ENCODE data around the gene IL16.

IL16 gene

GRCh38 chr15:81297147-81297572, 100.5 kb downstream of the IL16 start:
- DNase-seq: no peak

DNA sequence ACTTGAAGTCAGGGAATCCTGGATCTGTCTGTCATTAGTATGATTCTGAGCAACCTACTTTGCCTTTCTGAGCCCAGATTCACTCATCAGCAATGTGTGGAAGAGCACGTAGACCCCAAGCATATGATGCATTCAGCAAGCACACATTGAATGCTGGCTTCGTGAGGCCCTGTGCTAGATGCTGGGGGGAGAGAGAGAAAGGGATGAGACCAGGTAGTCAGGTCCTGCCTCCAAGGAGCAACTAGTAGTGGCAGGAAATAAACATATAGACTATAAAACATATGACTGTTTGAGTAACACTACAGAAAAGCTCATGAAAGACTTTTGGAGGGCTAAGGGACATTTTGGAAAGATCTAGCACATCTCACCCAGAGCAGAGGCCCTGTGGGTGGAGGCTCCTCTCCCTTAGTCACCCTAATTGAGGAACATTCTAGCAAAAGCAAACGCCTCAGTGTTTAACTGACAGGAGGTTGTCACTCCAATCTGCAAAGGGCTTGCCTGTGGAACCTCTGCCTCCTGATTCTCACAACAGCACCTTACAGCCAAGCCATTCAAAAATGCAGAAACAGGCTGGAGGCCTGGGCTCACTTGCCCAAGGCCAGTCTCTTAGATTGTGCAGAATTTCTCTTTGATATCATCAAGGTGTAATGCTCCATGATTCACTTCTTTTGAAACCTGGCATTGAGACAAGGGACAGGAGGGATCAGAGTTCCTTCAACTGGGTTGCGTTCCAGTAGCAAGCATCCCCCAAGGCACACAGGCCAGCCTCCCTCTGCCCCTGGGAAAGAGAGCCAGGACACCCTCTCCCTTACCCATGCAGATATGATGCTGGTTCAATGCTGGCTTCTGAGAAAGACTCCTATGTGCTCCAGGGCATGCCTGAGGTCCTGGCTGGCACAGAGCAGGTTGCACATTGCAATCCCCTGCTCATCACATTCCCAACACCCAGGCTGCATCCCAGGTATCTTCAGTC, 101.2 kb downstream of the IL16 start:
- DNase-seq: no peak

GRCh38 chr15:81298611-81299010, 101.9 kb downstream of the IL16 start:
- DNase-seq: no peak

- DNase-seq: no peak
These were observed 102.5 kb downstream of the IL16 start for GRCh38 chr15:81299156-81299555.

GRCh38 chr15:81299630-81300273, 103.1 kb downstream of the IL16 start:
- DNase-seq: no peak

DNA sequence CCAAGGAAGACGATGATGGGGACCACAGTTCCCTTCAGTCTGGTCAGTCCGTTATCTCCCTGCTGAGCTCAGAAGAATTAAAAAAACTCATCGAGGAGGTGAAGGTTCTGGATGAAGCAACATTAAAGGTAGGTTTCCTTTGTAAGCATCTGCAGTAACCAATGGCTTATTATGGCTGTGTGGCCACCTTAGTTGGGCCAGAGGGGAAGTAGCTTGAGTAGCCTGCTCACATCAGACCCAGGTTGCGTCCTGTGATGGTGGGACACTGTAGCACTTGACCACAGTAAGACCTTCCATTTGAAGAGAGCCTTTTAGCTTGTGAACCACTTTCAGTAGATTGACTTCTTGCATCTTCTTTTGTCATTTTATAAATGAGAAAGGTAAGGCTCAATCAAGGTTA, 104.7 kb downstream of the IL16 start:
- DNase-seq: no peak

DNA sequence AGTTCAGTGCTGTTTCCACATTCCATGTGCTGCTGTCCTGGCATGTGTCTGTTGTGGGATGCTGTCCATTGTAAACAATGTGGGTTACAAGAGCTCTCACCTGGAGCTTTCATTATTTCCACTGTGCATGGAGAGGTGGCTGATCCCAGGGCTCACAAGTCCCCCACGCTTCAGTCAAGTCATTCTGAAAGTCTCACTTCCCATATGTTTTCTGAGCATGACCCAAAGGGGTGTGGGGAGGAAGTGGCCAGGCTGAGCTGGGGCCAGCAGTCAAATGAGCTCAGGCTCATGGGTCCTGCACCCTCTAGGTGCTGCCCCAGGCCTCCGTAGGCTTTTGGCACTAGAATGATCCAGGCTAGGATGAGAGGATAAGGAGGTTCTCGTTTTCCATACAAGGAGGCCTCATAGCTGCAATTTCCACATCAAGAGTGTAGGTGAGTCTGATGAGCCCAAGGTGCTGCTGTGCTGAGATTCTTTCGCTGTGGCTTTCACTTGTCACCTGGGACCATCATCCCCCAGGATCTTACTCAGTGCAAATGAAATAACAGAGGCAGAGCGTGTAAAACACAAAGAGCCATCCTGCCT, 105.2 kb downstream of the IL16 start:
- DNase-seq: no peak

DNA sequence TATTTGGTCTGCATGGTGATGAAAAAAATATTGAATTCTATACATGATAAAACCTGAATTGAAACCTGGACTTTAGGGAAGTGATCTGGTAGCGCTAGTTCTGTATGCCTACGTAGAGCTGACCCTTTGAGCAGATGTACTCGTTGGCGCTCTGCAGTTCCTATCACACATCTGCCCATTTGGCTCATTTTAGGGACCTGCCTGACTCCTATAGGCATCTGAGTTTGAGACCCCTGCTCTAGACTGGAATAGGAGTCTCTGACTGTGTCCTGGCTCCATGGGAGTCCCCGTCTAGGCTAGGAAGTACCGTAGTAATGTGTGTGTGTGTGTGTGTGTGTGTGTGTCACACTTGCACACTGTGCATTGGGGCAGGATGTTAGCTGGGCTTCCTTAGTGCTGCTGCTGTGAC, 106.0 kb downstream of the IL16 start:
- DNase-seq: no peak

GRCh38 chr15:81303244-81304225, 106.9 kb downstream of the IL16 start:
- DNase-seq: no peak

DNA sequence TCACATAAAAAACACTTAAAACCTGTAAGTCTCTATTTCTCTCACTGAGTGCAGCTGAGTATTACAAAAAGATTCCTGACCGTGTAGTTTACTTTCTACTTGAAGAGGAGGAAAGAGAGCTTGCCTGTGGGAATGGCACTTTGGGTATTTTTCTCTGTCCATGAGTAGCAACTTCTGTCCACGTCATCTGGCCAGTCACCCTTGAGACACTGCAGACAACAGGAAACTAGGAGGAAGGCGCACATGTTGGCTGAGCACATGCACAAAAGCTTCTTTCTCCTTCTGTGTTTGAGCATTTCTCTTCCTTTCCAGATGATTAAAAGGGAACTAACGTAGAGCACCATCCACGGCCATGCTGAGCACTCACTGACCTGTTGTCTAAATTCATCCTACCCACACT, 107.5 kb downstream of the IL16 start:
- DNase-seq: peak; percentile 19 to 20

DNA sequence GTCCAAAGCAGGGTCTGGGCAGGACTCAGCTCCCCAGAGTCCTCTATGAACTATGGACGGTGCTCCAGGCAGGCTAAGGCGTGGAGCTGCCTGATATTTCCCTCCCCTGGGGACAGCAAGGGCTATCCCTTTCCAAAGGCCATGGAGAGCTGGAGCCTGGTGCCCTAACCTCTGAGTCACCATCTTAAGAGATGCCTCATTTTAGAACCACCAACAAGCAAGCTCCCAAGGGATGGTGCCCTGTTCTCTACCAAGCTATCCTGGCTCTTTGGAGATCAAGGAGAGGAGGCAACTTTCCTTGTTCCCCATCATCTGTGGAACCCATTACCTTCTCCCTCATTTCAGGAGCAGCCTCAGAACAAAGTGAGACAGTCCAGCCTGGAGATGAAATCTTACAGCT, 111.6 kb downstream of the IL16 start:
- DNase-seq: no peak

GRCh38 chr15:81309647-81310450, 113.2 kb downstream of the IL16 start:
- no peak for DNase-seq

DNA sequence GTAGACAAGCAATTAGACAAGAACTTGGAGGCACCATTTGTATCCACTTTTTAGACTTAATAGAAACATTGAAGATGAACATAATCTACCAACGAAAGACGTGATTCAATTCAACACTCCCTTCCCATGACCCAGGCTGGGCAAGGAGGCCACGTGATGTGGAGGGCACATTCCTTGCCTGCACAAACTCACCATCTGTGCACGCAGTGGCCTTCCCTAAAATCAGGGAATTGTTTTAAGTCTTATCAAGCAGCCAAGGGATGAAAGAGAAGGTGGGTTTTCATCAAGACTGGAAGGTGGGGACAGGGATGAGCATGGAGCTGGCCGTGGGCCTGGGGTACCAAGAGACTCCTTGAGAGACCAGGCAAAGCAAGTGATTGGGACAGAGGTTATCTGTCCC, 113.8 kb downstream of the IL16 start:
- DNase-seq: no peak

GRCh38 chr15:81311752-81312464, 115.2 kb downstream of the IL16 start:
- peak; percentile 96 to 98 for DNase-seq

- no peak for DNase-seq
These were observed 116.3 kb downstream of the IL16 start for GRCh38 chr15:81312790-81313543.

DNA sequence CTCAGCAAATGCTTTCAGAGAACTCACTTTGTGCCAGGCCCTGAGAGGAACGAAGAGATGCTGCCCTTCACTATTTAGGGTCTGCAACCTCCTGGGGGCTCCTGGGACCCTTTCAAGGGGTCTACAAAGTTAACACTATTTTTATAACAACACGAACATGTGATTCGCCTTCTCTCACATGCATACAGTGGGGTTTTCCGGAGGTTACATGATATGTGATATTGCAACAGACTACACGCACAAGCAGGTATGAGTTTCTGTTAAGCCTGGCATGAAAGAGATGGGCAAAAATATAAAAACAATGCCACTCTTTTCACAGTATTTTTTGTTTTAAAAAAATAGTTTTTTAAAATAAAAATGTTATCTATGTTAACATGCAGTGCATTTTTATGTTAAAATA, 117.0 kb downstream of the IL16 start:
- DNase-seq: no peak

GRCh38 chr15:81314378-81314777, 117.7 kb downstream of the IL16 start:
- DNase-seq: no peak

DNA sequence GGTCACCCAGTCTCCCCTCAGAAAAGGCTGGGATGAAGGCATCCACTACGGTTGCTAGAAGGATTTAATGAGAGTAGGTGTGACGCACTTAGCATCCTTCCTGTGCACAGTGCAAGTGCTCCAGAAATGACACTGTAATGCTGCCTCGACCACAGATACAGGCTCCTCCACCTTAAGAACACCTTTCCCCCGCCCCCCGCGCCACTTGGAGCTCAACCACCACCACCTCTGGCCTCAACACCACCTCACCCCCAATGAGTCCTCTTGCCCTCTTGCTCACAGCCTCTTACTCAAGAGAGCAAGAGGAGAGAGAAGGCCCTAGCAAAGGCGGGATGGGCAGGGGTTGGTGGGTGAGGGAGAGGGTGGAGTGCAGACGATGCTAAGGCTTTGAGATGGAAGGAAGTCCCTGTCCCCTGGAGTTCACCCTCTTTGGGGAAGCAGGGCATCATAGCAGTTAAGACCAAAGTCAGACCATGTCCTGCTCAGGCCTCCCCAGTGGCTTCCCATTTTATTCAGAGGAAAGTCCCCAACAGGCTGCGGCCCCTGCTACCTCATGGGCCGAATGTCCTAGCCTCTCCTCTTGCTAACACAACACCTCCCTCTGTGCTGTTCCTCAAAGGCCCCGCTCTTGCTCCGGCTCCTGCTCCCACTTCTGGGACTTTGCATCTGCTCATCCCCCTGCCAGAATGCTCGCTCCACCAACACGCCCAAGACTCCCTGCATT, 118.9 kb downstream of the IL16 start:
- DNase-seq: no peak

GRCh38 chr15:81316267-81316666, 119.6 kb downstream of the IL16 start:
- no peak for DNase-seq

GRCh38 chr15:81317642-81318017, 121.0 kb downstream of the IL16 start:
- DNase-seq: no peak
